Activated CD4-positive, alpha-beta T cell treated with anti-CD3 and anti-CD28 coated beads, Interleukin-2, amount 50 U/mL, for 48 hours (primary cell): Measurements from ENCODE around the gene FMN1.

Source experiments
- DNase-seq, 2 experiments: peaks; one replicate each; pipeline ENCODE4 v3.0.0-alpha.2; 2020

FMN1 gene

GRCh38 chr15:33115191-33115861 lies 79.2 kb downstream of the FMN1 start:
- DNase-seq: no peak

- DNase-seq: no peak
These were observed 80.2 kb downstream of the FMN1 start for GRCh38 chr15:33114374-33114717.

- DNase-seq: no peak
These were observed 80.7 kb downstream of the FMN1 start for GRCh38 chr15:33113666-33114373.

GRCh38 chr15:33112541-33113105 lies 81.9 kb downstream of the FMN1 start:
- no peak for DNase-seq

GRCh38 chr15:33111041-33111451 lies 83.5 kb downstream of the FMN1 start:
- no peak for DNase-seq

- DNase-seq: no peak
These were observed 85.2 kb downstream of the FMN1 start for GRCh38 chr15:33109345-33109744.

- DNase-seq: no peak
These were observed 86.0 kb downstream of the FMN1 start for GRCh38 chr15:33108518-33108917.

- DNase-seq: no peak
These were observed 86.6 kb downstream of the FMN1 start for GRCh38 chr15:33107950-33108349.

- peak in 1 of 2 experiments; percentile 16 for DNase-seq
These were observed 90.3 kb downstream of the FMN1 start for GRCh38 chr15:33104212-33104611.

- DNase-seq: no peak
These were observed 93.5 kb downstream of the FMN1 start for GRCh38 chr15:33101036-33101435.

GRCh38 chr15:33100314-33100713 lies 94.2 kb downstream of the FMN1 start:
- no peak for DNase-seq

- DNase-seq: no peak
These were observed 94.8 kb downstream of the FMN1 start for GRCh38 chr15:33099739-33100138.

GRCh38 chr15:33099213-33099612 lies 95.3 kb downstream of the FMN1 start:
- no peak for DNase-seq

- no peak for DNase-seq
These were observed 96.1 kb downstream of the FMN1 start for GRCh38 chr15:33098094-33099058.

GRCh38 chr15:33096134-33096533 lies 98.4 kb downstream of the FMN1 start:
- DNase-seq: no peak

- DNase-seq: no peak
These were observed 98.9 kb downstream of the FMN1 start for GRCh38 chr15:33095641-33096040.

- no peak for DNase-seq
These were observed 100.2 kb downstream of the FMN1 start for GRCh38 chr15:33094336-33094735.

- DNase-seq: no peak
These were observed 101.3 kb downstream of the FMN1 start for GRCh38 chr15:33093222-33093621.

- no peak for DNase-seq
These were observed 102.4 kb downstream of the FMN1 start for GRCh38 chr15:33091983-33092693.

- DNase-seq: no peak
These were observed 104.4 kb downstream of the FMN1 start for GRCh38 chr15:33089878-33090757.

- DNase-seq: no peak
These were observed 105.2 kb downstream of the FMN1 start for GRCh38 chr15:33089165-33089877.
